GM18505 (cell line): ENCODE measurements around the gene PPP1R7.

Experiments
- ATAC-seq: cut with Tn5 transposase; IDR thresholded peaks from one replicate; pipeline ENCODE4 v1.9.1; 2021; ENCODE audit not compliant: unreplicated experiment
- POLR2A ChIP-seq: IDR thresholded peaks from 4 replicates; pipeline ENCODE4 v1.6.1; 2011; ENCODE audit warnings: borderline replicate concordance; ENCODE audit not compliant: insufficient read depth, insufficient read length; ENCODE audit errors: extremely low read depth

Gene PPP1R7

GRCh38 chr2:241157841-241158545 is 7.7 kb downstream of the PPP1R7 start:
- no peak for TF ChIP-seq POLR2A
- ATAC-seq, result no peak

GRCh38 chr2:241158546-241158900 is 8.3 kb downstream of the PPP1R7 start:
- no peak for TF ChIP-seq POLR2A
- no peak for ATAC-seq

GRCh38 chr2:241159116-241159515 is 8.8 kb downstream of the PPP1R7 start:
- no peak for TF ChIP-seq POLR2A
- no peak for ATAC-seq

GRCh38 chr2:241160318-241160717 is 10.1 kb downstream of the PPP1R7 start:
- no peak for TF ChIP-seq POLR2A
- no peak for ATAC-seq

GRCh38 chr2:241161646-241162281 is 11.5 kb downstream of the PPP1R7 start:
- no peak for ATAC-seq
- TF ChIP-seq POLR2A, result no peak

- no peak for ATAC-seq
- no peak for TF ChIP-seq POLR2A
Measured at GRCh38 chr2:241163601-241164118, 13.4 kb downstream of the PPP1R7 start.

GRCh38 chr2:241168366-241168765 is 18.1 kb downstream of the PPP1R7 start:
- ATAC-seq, result no peak
- no peak for TF ChIP-seq POLR2A

GRCh38 chr2:241173557-241173956 is 23.3 kb downstream of the PPP1R7 start:
- ATAC-seq, result no peak

GRCh38 chr2:241177526-241178334 is 27.5 kb downstream of the PPP1R7 start:
- ATAC-seq, result no peak
- TF ChIP-seq POLR2A, result no peak

More at GRCh38 chr2:241173557-241173956, 23.3 kb downstream of the PPP1R7 start:
- no peak for TF ChIP-seq POLR2A

- no peak for TF ChIP-seq POLR2A
- no peak for ATAC-seq
Measured at GRCh38 chr2:241178961-241179360, 28.7 kb downstream of the PPP1R7 start.

GRCh38 chr2:241179899-241180298 is 29.6 kb downstream of the PPP1R7 start:
- no peak for TF ChIP-seq POLR2A
- ATAC-seq, result no peak

- no peak for TF ChIP-seq POLR2A
- no peak for ATAC-seq
Measured at GRCh38 chr2:241180495-241180894, 30.2 kb downstream of the PPP1R7 start.

- TF ChIP-seq POLR2A, result no peak
- no peak for ATAC-seq
Measured at GRCh38 chr2:241182126-241182525, 31.9 kb downstream of the PPP1R7 start.
